Panc1 (cell line): ENCODE measurements around the gene EIPR1. TPM values are rescaled to one million over a fixed set of nuclear protein-coding genes. Genes with fewer than 3 reads are reported as not detected.

ENCODE experiments used
- ATAC-seq: fragments of 200-7000 bp; cut with Tn5 transposase; 2 replicates; pipeline ENCODE4 v1.9.1; 2020; ENCODE audit warnings: mild to moderate bottlenecking, moderate library complexity
- BruUV-seq: library from RNA; stranded (reverse); fragments of 400-500 nt; replicated peaks from 2 replicates; lab custom pipeline; 2021; lab: Mats Ljungman, UMichigan
- CTCF ChIA-PET: fragments of 300-600 bp; sonication (Branson Sonifier 250); formaldehyde crosslinking; loops from one replicate; lab custom pipeline; 2022; ENCODE audit warnings: antibody characterized with exemption; lab: Charles Lee
- POLR2A ChIA-PET: fragments of 300-600 bp; sonication (Branson Sonifier 250); formaldehyde crosslinking; loops from one replicate; lab custom pipeline; 2022; ENCODE audit warnings: antibody characterized with exemption; lab: Charles Lee
- DNase-seq: peaks from one replicate; pipeline ENCODE4 v3.0.0-alpha.2; 2010; ENCODE audit warnings: low read depth, low spot score
- H3K27ac ChIP-seq: 2 replicates; pipeline ENCODE4 v1.5.1; 2011; ENCODE audit warnings: mild to moderate bottlenecking, low read length, inconsistent platforms
- H3K27me3 ChIP-seq: fragments of 200-500 bp; sonication (Bioruptor generic); 2 replicates; pipeline ENCODE4 v1.6.0; 2014; ENCODE audit warnings: low read length, inconsistent platforms; ENCODE audit not compliant: control insufficient read depth, insufficient read depth
- H3K36me3 ChIP-seq: fragments of 200-500 bp; sonication (Bioruptor generic); 2 replicates; pipeline ENCODE4 v1.5.1; 2014; ENCODE audit warnings: inconsistent platforms, mild to moderate bottlenecking, low read length, moderate library complexity; ENCODE audit not compliant: control insufficient read depth, insufficient read depth
- H3K4me1 ChIP-seq: 2 replicates; pipeline ENCODE4 v1.5.1; 2011; ENCODE audit warnings: inconsistent platforms, mild to moderate bottlenecking, low read length, moderate library complexity; ENCODE audit not compliant: control insufficient read depth, insufficient read depth
- H3K4me3 ChIP-seq, 2 experiments: 2 replicates each; pipeline ENCODE4 v1.5.1; 2011 to 2012; ENCODE audit warnings: low read depth in 2 of 2, low read length in 2 of 2, mild to moderate bottlenecking in 2 of 2, inconsistent platforms in 1 of 2, moderate library complexity in 1 of 2
- H3K9me3 ChIP-seq: fragments of 200-500 bp; sonication (Bioruptor generic); 2 replicates; pipeline ENCODE4 v1.5.1; 2014; ENCODE audit warnings: low read depth, mild to moderate bottlenecking, inconsistent platforms, low read length, moderate library complexity; ENCODE audit not compliant: control insufficient read depth, insufficient read depth
- POLR2AphosphoS5 ChIP-seq: IDR thresholded peaks from 2 replicates; pipeline ENCODE4 v1.6.1; 2012; ENCODE audit warnings: mild to moderate bottlenecking, low read depth, low read length, moderate library complexity
- SIN3A ChIP-seq: IDR thresholded peaks from 2 replicates; pipeline ENCODE4 v1.6.1; 2012; ENCODE audit warnings: low read depth, mild to moderate bottlenecking, low read length, moderate library complexity, borderline replicate concordance; ENCODE audit not compliant: insufficient read depth
- TCF7L2 ChIP-seq: IDR thresholded peaks from 2 replicates; pipeline ENCODE4 v1.6.1; 2011; ENCODE audit warnings: mild to moderate bottlenecking, low read depth, low read length, inconsistent platforms
- in situ Hi-C: cut with HindIII; loops from 2 replicates; pipeline ENCODE4 v1.10.0; 2016; ENCODE audit warnings: low sequenced_read_pairs, low pct_unique_long_range_greater_than_20kb
- intact Hi-C: fragments of 100-400 bp; cut with micrococcal nuclease; formaldehyde crosslinking; loops from one replicate; pipeline ENCODE4 v1.10.0; 2022; ENCODE audit not compliant: unreplicated experiment
- total RNA-seq: library from RNA; stranded (reverse); gene quantifications from one replicate; pipeline ENCODE4 v1.2.1, GENCODE V29; 2021; ENCODE audit not compliant: unreplicated experiment
- TF ChIP-seq, protein P1 (sequence below): fragments of 450-650 bp; IDR thresholded peaks from 2 replicates; pipeline ENCODE4 v1.5.1; 2017; ENCODE audit warnings: mild to moderate bottlenecking
- TF ChIP-seq, protein P2 (sequence below), 2 experiments: IDR thresholded peaks; 2 replicates each; pipeline ENCODE4 v1.6.1; 2011 to 2012; ENCODE audit warnings: low read depth in 2 of 2, control low read depth in 1 of 2, low read length in 1 of 2, mild to moderate bottlenecking in 1 of 2, moderate library complexity in 1 of 2; ENCODE audit not compliant: insufficient read depth in 1 of 2

The EIPR1 gene
- total RNA-seq, 1 experiment from 2014 or later = 26.7 TPM

DNA sequence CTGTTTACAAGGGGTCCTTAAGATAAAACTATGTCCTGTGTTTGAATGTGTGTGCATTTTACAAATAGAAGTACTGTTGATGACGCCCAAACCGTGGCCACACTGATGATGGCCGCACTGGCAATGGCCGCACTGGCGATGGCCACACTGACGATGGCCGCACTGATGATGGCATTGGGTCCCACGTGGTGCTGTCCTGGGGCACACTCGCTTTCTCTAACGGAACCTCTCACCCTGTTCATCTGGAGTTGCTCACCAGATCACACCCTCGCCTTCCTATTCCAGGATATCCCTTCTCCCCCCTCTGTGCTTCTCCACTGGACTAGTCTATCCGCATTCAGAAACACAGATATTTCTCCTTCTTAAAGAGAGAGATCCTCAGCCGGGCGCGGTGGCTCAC lies 192.4 kb downstream of the EIPR1 start:
- H3K9me3 ChIP-seq = no peaks in the 10 kb centered on the region
- intact Hi-C loops (no loop called here), in situ Hi-C loops (no loop called here)
- DNase-seq (no peak), ATAC-seq (no peak)
- no peaks in the 10 kb centered on the region for H3K27me3 ChIP-seq
- H3K36me3 ChIP-seq = no peaks in the 10 kb centered on the region
- CTCF ChIA-PET = no interaction called here
- no peaks in the 10 kb centered on the region for H3K4me1 ChIP-seq
- POLR2A ChIA-PET = no interaction called here
- H3K27ac ChIP-seq = no peak overlapping the region
- H3K4me3 ChIP-seq = no peak overlapping the region
- no TSS peak for BruUV-seq
- TF ChIP-seq, protein P1, sequence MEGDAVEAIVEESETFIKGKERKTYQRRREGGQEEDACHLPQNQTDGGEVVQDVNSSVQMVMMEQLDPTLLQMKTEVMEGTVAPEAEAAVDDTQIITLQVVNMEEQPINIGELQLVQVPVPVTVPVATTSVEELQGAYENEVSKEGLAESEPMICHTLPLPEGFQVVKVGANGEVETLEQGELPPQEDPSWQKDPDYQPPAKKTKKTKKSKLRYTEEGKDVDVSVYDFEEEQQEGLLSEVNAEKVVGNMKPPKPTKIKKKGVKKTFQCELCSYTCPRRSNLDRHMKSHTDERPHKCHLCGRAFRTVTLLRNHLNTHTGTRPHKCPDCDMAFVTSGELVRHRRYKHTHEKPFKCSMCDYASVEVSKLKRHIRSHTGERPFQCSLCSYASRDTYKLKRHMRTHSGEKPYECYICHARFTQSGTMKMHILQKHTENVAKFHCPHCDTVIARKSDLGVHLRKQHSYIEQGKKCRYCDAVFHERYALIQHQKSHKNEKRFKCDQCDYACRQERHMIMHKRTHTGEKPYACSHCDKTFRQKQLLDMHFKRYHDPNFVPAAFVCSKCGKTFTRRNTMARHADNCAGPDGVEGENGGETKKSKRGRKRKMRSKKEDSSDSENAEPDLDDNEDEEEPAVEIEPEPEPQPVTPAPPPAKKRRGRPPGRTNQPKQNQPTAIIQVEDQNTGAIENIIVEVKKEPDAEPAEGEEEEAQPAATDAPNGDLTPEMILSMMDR = no peak
- TF ChIP-seq TCF7L2 = no peak
- TF ChIP-seq, protein P2, sequence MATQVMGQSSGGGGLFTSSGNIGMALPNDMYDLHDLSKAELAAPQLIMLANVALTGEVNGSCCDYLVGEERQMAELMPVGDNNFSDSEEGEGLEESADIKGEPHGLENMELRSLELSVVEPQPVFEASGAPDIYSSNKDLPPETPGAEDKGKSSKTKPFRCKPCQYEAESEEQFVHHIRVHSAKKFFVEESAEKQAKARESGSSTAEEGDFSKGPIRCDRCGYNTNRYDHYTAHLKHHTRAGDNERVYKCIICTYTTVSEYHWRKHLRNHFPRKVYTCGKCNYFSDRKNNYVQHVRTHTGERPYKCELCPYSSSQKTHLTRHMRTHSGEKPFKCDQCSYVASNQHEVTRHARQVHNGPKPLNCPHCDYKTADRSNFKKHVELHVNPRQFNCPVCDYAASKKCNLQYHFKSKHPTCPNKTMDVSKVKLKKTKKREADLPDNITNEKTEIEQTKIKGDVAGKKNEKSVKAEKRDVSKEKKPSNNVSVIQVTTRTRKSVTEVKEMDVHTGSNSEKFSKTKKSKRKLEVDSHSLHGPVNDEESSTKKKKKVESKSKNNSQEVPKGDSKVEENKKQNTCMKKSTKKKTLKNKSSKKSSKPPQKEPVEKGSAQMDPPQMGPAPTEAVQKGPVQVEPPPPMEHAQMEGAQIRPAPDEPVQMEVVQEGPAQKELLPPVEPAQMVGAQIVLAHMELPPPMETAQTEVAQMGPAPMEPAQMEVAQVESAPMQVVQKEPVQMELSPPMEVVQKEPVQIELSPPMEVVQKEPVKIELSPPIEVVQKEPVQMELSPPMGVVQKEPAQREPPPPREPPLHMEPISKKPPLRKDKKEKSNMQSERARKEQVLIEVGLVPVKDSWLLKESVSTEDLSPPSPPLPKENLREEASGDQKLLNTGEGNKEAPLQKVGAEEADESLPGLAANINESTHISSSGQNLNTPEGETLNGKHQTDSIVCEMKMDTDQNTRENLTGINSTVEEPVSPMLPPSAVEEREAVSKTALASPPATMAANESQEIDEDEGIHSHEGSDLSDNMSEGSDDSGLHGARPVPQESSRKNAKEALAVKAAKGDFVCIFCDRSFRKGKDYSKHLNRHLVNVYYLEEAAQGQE (IDR thresholded peaks at IDR 0.05; ENCODE audit: insufficient read depth in 1 of 2, low read depth in 2 of 2, low read length in 1 of 2) = no peak
- TF ChIP-seq SIN3A = no peak
- TF ChIP-seq POLR2AphosphoS5 = no peak

DNA sequence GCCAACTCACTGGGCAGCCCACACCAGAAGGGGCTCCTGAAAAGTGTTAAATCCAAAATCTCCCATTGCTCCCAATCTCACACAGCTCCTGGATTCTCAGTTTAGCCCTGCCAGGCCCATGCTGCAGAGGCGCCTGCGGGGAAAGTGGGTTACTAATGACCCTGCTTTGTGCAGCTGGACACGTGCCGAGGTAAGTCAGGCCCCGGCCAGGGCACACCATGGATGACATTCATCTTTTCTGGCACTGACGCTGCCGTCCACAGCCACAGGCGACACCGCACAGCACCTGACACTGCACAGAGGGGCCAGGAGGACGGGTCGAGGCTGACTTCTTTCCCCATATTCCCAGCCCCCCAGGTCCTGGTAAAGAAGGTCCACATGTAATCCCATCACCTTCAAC lies 193.5 kb downstream of the EIPR1 start:
- in situ Hi-C loops = no loop called here
- no peaks in the 10 kb centered on the region for H3K36me3 ChIP-seq
- ChIA-PET CTCF (no interaction called here), POLR2A (no interaction called here)
- H3K4me1 ChIP-seq = no peaks in the 10 kb centered on the region
- no peak overlapping the region for H3K4me3 ChIP-seq
- no peaks in the 10 kb centered on the region for H3K9me3 ChIP-seq
- no peaks in the 10 kb centered on the region for H3K27me3 ChIP-seq
- ATAC-seq (no peak), DNase-seq (no peak)
- no peak for TF ChIP-seq SIN3A
- no peak for TF ChIP-seq TCF7L2
- no peak for TF ChIP-seq POLR2AphosphoS5
- TF ChIP-seq, protein P1 = no peak
- intact Hi-C loops = no loop called here
- BruUV-seq = no TSS peak
- no peak overlapping the region for H3K27ac ChIP-seq
